Vagina (tissue), 2 donors: ENCODE data around the gene ZNF536.

ENCODE experiments used
- POLR2A ChIP-seq, 2 donors: fragments of 450-650 bp; IDR thresholded peaks; one replicate each; pipeline ENCODE4 v1.6.1; 2017; ENCODE audit warnings: antibody characterized with exemption in 2 of 2, mild to moderate bottlenecking in 2 of 2, moderate library complexity in 2 of 2
- TF ChIP-seq, protein P1 (sequence below), 3 experiments: fragments of 450-650 bp in 2 of 3; fragments of 200-600 bp in 1 of 3; sonication (generic) in 1 of 3; IDR thresholded peaks; one replicate each; pipeline ENCODE4 v1.5.1; 2017 to 2019; ENCODE audit warnings: antibody characterized with exemption in 3 of 3, mild to moderate bottlenecking in 2 of 3, moderate library complexity in 2 of 3

DNA sequence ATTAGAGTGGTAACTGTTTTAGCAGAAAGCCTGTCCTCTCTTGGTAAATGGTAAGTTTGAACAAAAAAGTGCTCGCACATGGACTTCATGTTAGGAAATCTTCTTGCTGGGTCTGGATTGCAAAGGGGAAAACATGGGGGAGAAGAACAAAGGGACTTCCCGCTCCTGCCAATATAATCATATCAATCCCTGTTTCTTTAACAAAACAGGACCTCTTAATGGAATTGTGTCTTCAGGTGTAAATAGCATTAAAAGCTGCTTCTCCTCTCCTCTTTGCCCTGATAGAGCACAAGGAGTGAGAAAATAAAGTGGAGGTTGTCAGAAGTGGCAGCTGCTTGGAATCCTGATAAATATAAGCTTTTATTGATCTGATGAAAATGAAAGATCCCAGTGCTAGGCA, 20.4 kb upstream of the ZNF536 start:
- TF ChIP-seq, protein P1, sequence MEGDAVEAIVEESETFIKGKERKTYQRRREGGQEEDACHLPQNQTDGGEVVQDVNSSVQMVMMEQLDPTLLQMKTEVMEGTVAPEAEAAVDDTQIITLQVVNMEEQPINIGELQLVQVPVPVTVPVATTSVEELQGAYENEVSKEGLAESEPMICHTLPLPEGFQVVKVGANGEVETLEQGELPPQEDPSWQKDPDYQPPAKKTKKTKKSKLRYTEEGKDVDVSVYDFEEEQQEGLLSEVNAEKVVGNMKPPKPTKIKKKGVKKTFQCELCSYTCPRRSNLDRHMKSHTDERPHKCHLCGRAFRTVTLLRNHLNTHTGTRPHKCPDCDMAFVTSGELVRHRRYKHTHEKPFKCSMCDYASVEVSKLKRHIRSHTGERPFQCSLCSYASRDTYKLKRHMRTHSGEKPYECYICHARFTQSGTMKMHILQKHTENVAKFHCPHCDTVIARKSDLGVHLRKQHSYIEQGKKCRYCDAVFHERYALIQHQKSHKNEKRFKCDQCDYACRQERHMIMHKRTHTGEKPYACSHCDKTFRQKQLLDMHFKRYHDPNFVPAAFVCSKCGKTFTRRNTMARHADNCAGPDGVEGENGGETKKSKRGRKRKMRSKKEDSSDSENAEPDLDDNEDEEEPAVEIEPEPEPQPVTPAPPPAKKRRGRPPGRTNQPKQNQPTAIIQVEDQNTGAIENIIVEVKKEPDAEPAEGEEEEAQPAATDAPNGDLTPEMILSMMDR (IDR thresholded peaks at IDR 0.05): no peak
- TF ChIP-seq POLR2A (IDR thresholded peaks at IDR 0.05): no peak
